CD1c-positive myeloid dendritic cell (primary cell): ENCODE data around the gene IP6K2.
A peak's percentile ranks its signal among the peaks of the same experiment; 100 is the strongest.

Experiments
- DNase-seq: peaks from one replicate; pipeline ENCODE4 v3.0.0-alpha.2; 2016; ENCODE audit errors: extremely low spot score

IP6K2 gene

DNA sequence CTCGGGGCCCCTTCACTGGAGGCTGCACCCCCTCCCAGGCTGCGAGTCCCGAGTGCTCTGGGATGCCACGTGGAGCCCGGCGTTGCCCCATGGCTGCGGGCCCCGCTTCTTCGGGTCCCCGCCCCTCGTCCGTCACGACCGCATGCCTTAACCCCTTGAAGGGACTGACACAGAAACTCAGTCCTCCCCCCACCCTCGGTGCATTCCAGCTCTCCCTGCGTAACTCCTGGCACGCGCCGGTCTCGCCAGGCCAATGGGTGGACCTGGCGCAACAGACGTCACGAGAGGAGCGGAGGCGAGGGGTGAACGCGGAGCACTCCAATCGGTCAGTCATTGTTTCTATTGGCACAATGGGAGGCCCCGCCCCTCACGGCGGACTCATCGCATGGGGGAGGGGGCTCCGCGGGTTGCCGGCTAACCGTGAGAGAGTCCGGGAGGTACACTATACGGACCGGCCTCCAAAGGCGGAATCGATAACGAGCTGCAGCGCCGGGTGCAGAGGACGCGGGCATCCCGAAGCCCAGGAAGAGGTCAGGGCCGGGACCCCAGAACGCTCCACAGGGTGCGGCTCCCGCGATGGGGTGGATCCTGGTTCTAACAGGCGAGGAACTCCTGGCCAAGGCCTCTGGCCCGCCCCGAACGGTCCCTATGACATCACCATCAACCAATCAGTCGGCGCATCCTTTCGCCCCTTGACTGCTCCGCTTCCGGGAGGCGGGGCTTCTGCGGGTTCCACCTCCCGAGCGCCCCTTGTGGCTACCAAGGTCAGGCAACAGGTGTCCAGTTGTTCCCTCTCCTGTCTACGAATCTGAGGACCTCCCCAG lies 53.3 kb downstream of the IP6K2 start:
- peak; percentile 96 for DNase-seq

DNA sequence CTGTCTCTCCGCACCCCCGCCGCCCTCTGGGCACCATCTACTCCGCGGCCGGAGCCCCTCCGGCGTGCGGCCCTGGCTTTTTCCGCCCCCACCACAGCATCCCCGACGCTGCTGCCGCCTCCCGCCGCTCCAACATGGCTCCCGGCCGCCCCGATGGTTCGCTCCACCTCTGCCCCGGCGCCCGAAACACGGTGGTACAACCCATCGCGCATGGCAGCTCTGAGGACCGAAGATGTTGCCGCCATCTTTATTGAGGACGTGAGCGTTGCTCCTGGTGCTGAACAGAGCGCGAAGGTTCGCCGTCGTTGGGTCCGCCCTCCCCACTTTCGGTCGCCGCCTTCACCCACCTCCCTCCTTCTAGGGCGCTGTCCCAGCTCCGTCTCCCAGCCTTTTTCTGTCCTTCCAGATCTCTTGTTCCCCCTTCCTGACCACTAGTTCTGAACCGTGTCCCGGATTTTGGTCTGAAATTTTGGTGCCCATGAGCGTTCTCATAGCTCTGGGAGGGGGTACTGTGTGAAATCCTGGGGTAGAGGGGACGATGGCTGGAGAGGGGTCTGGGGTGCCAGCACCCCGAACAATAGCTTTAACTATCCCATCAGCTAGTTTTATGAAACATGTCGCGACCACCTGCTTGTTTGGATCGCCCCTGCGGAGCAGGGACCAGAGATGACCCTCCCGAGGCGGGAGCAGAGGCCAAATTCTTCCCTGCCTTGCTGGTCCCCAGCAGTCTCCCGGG lies 54.1 kb downstream of the IP6K2 start, which contains the start of gene CELSR3:
TSS of gene CELSR3 (minus strand) at position 134 of the 736 bp plus-strand sequence. CDS start 252 bp downstream, outside the sequence.
- DNase-seq, result peak; percentile 70

DNA sequence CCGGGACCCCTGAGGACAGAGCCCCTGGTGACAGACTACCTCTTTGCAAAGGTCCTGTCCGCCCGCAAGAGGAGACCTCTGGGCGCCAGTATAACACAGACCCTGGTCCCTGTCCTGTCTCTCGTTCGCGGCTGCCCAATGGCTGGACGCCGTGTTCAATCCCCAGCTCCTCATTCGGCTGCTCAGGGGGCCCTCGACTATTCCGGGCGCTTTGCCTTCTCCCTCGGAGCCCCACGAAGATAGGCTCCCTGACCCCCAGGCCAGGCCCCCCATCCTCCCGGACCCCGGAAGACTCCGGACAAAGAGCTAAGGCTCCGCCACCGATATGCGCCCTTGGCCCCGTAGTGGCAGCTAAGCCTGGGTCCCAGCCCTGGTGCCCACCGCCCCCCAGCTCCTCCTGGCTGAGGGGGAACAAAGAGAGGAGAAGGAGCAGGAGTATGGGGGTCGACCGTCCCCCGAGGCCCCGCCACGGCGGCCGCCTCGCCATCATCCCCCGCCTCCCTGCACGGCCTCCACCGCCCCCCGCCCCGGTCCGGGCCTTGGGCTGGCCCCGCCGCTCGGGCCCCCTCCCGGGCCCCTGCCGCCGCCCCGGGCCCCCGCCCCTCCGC lies 54.8 kb downstream of the IP6K2 start:
- no peak for DNase-seq

DNA sequence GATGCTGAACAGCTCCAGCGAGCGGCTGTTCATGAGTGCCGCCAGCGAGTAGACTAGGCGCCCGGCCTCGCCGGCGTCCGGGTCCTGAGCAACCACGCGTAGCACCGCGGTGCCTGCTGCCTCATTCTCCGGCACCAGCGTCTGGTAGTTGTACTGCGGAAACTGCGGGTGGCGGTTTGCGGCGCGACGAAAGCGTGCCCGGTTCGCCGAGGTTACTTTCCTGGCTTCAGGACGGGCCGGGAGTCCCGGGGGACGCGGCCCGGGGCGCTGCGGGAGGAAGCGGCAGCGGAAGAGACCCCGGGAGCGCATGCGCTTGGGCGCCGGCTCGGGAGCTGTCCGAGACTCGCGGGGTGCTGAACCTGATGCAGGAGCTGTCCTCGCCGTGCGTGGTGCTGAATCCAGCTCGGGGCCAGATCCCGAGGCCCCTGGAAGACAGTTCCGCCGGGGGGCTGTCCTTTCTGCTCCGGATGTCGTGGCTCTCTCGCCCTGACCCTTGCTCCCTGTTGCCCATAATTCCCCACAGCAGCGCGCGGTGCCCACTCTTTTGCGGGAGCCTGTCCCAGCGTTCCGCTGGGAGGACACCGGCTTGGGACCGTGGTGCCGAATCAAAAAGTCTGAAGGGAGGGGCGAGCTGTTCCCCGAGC lies 55.4 kb downstream of the IP6K2 start:
- DNase-seq, result peak; percentile 84

DNA sequence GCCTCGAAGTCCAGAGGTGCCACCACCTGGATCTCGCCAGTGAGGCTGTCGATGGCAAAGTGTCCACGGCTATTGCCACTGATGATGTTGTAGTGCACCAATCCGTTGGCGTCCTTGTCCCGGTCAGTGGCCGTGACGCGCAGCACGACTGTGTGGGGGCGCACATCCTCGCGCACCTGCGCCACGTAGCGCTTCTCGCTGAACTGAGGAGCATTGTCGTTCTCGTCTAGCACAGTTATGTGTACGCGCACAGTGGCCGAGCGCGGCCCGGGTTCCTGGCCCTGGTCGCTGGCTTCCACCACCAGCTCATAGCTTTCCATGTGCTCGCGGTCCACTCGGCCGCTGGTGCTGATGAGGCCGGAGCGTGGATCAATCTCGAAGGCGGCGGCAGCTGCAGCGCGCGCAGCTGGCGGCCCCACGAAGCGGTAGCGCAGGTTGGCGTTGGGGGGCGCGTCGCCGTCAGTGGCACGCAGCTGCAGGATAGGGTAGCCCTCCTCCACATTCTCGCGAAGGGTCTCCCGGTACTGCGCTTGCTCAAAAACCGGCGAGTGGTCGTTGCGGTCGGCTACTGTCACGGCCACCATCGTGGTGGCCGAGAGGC lies 56.1 kb downstream of the IP6K2 start:
- no peak for DNase-seq

DNA sequence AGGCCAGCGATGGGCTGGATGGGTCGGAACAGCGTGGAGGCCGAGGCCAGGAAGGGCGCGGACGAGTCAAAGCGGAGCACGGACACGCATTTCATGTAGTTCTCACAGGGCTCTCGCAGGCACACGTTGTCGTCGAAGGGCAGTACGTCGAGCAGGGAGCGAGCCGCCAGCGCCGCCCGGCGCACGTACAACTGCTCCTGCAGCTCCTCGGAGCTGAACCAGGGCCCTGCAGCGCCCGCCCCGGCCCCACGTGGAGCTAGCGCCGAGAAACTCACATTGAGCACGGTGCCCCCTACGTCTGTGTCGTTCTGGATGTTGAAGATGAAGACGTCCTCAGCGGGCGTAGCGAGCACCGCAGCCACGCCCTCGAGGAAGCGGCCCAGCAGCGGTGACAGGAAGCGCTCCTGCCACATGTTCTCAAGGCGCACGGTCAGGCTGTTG lies 60.2 kb downstream of the IP6K2 start:
- peak; percentile 35 for DNase-seq

DNA sequence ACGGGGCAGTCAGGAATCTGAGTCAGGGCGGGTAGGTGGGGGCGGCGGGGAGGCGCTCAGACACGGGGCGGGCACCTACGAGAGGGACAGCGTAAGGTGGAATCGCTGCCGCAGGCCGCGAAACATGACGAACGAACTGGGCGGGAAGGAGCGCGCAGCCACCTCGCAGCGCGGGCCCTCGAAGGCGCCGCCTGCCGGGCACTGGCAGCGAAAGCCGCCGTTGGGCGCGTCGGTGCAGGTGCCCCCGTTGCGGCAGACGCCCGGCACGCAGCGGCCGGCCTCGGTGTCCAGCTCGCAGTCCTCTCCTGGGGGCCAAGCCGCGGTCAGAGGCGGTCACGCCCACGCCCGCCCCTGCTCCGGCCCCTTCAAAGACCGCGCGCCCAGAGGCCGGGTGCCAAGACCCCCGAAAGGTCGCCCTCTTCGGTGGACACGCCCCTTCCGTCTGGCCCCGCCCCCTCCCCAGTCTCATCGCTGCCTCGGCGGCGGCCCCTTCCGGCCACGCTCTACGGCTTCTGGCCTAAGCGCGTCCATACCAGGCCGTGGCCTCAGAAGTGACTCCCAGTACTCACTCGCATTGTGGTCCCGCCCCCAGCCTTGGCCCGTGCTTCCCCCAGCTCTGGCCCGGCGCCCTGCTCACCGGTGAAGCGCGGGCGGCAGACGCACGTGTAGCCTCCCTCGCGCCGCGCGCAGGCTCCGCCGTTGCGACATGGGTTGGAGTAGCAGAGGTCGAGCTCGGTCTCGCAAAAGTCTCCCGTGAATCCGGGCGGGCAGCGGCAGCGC lies 60.8 kb downstream of the IP6K2 start:
- DNase-seq, result peak; percentile 92

DNA sequence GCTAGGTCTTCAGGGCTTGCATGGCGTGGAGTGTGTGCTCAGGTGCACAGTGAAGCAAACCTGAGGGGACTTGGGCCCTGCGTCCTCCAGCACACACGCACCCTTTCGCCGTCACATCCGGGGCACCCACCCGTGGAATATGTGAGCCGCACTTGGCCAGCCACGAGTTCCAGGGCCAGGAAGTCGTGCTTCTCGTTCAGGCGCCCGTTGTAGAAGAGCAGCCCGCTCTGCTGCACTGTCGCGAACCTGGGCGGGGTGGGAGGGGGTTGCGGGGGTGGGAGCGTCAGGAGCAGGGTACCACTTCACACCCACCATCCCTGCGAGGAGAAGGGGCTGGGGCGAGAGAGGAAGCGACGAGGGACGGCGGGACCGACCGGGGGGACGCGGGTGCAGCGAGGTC lies 61.4 kb downstream of the IP6K2 start:
- DNase-seq, result no peak

DNA sequence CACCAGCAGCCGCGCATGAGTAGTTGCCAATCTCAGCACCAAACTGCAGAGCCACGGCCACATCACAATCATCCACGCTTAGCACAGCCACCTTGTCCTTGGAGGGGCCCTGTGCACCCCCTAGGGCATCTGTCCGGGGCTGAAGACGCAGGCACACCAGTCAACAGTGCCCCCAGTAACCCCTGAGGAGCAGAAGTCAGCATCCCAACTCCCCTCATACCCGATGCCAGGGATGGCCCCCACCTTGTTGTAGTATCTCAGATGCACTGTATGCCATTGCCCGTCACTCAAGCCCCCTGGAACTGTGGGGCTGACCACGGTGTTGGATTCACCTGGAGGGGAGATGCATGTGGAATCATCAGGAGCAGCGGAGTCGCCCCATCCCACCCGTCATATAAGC lies 62.0 kb downstream of the IP6K2 start:
- DNase-seq, result no peak

DNA sequence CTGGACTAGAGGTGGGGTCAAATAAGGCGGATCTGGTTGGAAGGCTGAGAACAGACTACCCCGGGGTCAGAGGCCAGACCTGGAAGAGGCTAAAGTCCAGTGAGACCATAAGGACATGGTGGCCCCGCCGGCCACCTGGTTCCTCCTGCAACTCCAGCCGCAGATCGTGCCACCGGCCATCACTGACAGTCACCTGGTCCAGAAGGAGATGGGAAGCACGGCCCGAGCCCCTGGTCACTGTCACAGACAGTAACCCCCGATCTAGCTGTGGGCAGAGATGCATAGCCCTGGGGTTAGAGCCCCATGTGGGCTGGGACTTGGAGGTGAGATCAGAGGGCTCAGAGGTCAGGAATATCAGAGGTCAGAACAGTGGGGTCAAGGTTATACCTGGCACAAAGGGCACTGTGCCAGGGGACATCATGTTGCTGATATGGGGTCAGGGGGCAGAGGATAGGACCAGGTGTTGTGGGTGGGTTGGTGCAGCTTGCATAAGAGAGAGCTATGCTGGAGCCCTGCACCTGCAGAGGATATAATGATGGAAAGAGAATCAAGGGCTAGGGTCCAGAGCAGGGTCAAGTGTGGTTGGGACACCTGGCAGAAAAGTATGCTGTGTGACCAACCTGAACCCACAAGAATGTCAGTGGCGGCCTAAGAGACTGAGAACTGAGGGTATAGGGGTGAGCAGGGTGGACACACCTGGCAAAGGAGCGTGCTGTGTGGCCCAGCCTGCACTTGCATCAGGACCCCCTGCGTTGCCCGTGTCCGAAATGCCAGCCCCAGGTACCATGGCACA lies 63.9 kb downstream of the IP6K2 start:
- no peak for DNase-seq

DNA sequence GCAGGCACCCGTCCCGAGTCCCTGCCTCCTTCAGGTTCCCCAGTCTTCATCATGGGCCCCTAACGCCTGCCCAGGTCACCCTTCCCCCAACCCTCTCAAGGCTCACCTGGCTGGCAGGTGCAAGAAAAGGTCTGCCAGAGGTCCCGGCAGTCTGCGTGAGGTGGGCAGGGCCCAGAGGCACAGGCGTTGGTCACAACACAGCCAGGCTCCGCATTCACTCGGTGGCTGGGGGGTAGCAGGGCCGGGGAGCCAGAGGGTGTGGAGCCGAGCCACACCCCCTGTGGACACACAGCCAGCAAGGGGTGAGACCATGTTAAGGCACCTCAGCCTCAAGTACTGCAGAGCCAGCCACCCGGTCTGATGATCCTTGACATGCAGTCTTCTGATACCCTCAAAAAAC lies 65.2 kb downstream of the IP6K2 start:
- no peak for DNase-seq

DNA sequence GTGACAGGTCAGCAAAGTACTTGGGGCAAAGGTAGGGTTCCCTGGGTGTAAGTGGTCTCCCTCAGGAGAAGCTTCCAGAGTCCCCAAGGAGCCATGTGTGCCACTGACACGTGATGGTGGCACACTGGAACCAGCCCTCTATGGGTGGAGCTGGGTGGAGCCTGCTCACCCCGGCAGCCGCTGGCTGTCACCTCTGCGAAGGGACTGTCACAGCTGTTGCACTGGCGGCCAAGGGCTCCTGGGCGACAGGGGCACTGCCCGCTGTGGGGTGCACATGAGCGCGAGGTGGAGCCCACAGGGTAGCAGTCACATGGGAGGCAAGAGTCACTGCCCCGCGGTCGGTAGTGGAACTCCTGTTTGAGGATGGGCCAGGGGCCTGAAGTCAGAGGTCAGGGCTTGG lies 66.3 kb downstream of the IP6K2 start:
- no peak for DNase-seq

DNA sequence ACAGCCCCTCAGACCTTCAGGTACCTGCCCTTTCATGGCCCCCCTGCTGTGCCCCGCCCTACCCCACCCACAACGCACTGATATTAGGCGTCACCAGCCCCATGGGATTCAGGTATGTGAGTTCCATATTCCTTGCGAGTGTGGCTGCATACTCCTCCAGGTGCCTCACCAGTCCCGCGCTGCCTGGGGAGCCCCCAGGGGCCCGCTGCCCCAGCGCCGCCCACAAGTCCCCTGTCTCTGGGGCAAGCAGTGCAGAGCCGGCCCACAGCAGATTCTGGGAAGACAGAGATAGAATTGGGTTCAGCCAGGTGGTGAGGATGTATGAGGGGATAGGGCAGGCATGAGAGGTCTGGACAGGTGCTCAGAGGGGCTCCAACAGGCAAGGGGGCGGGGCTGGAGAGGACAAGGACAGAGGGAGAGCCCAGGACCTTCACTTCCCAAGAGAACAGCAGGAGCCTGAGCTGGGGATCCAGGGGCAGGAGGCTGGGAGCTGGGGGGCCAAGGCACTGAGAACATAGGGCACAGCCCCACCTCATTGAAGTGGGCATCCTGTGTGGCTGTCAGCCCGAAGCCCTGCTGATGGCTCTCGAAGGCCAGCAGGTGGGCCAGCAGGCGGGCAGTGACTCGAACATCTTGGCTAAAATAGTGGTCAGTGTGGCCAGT lies 68.7 kb downstream of the IP6K2 start:
- no peak for DNase-seq

DNA sequence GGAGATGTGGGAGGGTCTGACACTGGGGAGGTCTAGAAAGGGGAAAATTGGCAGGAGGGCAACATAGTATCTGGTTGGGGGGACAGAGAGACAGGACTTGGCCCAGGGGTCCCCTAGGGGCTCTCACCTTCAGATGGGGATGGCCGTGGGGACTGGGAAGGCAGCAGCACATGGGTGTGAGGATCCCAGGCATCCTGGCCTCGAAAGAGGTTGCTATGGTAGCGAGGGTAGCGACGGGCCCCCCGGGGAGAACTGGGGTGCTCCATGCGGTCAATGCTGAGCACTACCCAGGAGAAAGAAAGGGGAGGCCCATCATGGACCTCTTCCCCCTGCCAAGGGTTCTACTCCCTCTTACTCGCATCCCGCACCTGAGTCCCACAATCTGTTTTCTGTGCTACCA lies 69.3 kb downstream of the IP6K2 start:
- no peak for DNase-seq

DNA sequence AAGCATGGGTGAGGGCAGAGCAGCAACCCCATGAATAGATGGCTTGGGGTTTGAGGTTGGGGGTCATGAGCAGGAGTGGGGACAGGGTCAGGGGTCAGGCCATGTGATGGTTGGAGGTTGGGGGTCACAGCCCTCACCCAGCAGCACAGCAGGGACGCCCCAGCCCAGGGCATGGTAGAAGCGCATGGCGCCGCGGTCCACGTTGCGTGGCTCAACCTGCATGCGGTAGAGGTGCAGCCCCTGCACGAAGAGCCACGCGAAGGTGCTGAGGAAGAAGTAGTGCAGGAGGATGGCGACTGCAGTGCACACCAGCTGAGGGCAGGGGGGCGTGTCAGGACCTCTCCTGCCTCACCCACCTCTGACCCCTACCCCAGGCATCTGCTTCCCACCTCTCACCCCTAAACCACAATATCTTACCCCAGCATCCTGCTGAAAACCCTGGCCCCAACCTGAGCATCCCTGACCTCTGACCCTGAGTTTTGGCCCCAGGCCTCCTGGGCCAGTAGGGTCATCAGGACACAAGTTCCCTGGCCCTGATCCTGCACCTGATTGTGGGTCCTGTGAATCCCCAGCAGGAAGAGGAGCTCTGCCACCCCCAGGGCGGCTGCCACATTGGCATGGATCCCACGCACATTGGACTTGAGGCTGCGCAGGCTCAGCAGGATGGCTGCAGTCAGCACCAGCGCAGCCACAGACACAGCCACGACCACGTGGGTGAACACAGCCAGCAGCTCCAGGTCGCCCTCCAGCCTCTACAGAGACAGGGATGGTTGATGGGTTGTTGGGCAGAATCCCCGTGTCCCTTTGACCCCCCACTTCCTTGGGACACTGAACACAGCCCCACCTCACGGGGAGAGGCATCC lies 71.9 kb downstream of the IP6K2 start:
- no peak for DNase-seq

DNA sequence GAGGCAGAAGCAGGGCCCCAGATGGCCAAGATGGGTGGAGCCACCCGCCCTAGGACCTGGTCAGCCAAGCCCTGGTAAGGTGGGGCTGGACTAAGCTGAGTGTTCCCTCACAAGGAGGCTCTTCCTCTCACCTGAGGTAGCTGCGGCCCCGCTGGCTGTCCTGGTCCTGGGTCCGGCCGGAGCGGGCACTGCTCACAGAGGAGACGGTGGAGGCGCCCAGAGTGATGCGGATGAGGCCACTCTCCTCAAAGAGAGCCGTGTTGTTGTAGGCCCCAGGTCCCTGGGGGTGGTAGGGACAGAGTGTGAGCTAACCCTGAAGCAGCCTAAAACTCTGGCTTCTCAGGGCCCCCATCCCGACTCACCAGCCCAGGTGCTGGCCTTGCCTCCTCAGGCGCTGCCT lies 74.4 kb downstream of the IP6K2 start:
- no peak for DNase-seq

DNA sequence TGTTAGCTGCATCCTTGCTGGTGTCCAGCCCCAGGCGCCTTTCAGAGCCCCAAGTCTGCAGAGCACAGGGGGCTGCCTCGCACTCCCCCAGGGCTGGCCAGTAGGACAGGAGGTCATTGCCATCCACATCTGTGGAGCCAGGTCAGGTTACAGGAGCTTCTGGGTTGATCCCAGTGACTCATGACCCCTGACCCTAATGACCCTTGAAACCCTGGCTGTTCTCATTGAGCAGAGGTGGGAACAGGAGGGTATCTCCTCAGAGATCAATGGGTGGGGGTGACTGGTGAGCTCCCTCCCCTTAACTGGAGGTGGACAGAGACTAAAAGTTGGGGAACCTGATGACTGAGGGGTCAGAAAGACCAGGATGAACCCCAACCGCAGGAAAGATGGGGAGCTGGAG lies 75.6 kb downstream of the IP6K2 start:
- DNase-seq, result no peak

DNA sequence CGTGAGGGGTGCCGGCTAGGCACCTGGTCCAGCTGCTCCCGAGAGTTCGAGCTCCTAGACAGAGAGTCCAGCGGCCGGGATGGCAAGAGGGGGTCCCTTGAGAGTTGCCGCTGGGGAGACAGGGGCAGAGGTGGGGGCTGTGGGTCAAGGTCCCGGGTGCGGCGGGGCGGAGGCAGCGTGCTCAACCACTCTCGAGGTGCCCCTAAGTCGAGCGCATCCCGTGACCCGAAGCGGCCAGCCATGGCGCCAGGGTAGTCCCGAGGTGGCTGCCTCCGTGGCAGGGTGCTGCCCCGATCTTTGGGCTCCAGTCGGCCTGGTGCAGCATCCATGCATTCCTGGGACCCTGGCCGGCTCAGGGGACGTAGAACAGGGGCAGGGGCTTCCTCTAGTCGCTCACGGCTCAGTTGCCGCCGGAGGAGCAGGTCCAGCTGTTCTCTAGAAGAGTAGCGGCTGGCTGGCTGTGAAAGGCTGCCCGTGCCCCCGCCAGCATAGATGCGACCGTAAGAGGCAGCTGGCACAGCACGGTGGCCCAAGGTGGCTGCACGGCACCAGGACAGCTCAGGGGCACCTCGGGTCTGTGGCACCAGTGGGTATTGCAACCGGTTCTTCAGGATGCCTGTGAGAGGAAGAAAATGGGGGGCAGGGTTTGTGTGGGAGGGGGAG lies 76.9 kb downstream of the IP6K2 start:
- DNase-seq, result no peak
